Epithelial cell of proximal tubule (primary cell): ENCODE measurements around the gene ENTPD2. TPM values are rescaled to one million over a fixed set of nuclear protein-coding genes. Genes with fewer than 3 reads are reported as not detected.

Experiments used
- DNase-seq: peaks from one replicate; pipeline ENCODE4 v3.0.0-alpha.2; 2011; ENCODE audit warnings: low read depth
- H3K4me3 ChIP-seq: 2 replicates; pipeline ENCODE4 v1.5.1; 2011; ENCODE audit warnings: low read depth, mild to moderate bottlenecking, low read length
- total RNA-seq: library from RNA; depleted of rRNA; stranded (reverse); fragments of >200 nt; gene quantifications from 2 replicates; pipeline ENCODE4 v1.2.3, GENCODE V29; 2015
- TF ChIP-seq, protein P1 (sequence below): conservative IDR thresholded peaks from 2 replicates; pipeline ENCODE4 v1.5.1; 2012; ENCODE audit warnings: low read depth, mild to moderate bottlenecking, low read length

ENTPD2 gene
- total RNA-seq, 1 donor from 2014 or later: not detected

- DNase-seq: no peak
- TF ChIP-seq, protein P1, sequence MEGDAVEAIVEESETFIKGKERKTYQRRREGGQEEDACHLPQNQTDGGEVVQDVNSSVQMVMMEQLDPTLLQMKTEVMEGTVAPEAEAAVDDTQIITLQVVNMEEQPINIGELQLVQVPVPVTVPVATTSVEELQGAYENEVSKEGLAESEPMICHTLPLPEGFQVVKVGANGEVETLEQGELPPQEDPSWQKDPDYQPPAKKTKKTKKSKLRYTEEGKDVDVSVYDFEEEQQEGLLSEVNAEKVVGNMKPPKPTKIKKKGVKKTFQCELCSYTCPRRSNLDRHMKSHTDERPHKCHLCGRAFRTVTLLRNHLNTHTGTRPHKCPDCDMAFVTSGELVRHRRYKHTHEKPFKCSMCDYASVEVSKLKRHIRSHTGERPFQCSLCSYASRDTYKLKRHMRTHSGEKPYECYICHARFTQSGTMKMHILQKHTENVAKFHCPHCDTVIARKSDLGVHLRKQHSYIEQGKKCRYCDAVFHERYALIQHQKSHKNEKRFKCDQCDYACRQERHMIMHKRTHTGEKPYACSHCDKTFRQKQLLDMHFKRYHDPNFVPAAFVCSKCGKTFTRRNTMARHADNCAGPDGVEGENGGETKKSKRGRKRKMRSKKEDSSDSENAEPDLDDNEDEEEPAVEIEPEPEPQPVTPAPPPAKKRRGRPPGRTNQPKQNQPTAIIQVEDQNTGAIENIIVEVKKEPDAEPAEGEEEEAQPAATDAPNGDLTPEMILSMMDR: no peak
- no peak overlapping the region for H3K4me3 ChIP-seq
Observed at GRCh38 chr9:137001857-137002645, 51.8 kb downstream of the ENTPD2 start.

GRCh38 chr9:137000177-137000930, 53.5 kb downstream of the ENTPD2 start:
- TF ChIP-seq, protein P1: no peak
- DNase-seq: no peak
- H3K4me3 ChIP-seq: no peak overlapping the region

Other genes starting within 250 kb of the ENTPD2 start
- gene RABL6, start 246.1 kb downstream of the ENTPD2 start, total RNA-seq: 114 and 160 TPM in 2 replicates
- gene AJM1, start 211.6 kb downstream of the ENTPD2 start, total RNA-seq: 0.51 and 2.2 TPM in 2 replicates
- 101 and 114 TPM in 2 replicates for gene PHPT1, start 204.7 kb downstream of the ENTPD2 start, total RNA-seq
- 1.2 and 4.8 TPM in 2 replicates for gene MAMDC4, start 201.7 kb downstream of the ENTPD2 start, total RNA-seq
- gene EDF1, start 187.8 kb downstream of the ENTPD2 start, total RNA-seq: 403 and 419 TPM in 2 replicates
- gene TRAF2, start 167.5 kb downstream of the ENTPD2 start, total RNA-seq: 21.0 and 26.1 TPM in 2 replicates
- gene FBXW5, start 109.3 kb downstream of the ENTPD2 start, total RNA-seq: 124 and 149 TPM in 2 replicates
- gene C8G, start 108.8 kb downstream of the ENTPD2 start, total RNA-seq: not detected in 2 replicates
- 1.2 TPM in 1 of 2 replicates, not detected in the other for gene LCN12, start 101.8 kb downstream of the ENTPD2 start, total RNA-seq
- not detected in 2 replicates for gene PTGDS, start 76.6 kb downstream of the ENTPD2 start, total RNA-seq
- gene LCNL1, start 71.1 kb downstream of the ENTPD2 start, total RNA-seq: not detected in 2 replicates
- gene PAXX, start 61.6 kb downstream of the ENTPD2 start, total RNA-seq: 70.1 and 81.7 TPM in 2 replicates
- 2.2 and 2.4 TPM in 2 replicates for gene CLIC3, start 57.5 kb downstream of the ENTPD2 start, total RNA-seq
- 3.0 and 7.6 TPM in 2 replicates for gene ABCA2, start 25.8 kb downstream of the ENTPD2 start, total RNA-seq
- not detected in 2 replicates for gene FUT7, start 22.0 kb downstream of the ENTPD2 start, total RNA-seq
- gene NPDC1, start 7.9 kb downstream of the ENTPD2 start, total RNA-seq: 19.7 and 47.7 TPM in 2 replicates
- 25.6 and 51.3 TPM in 2 replicates for gene SAPCD2, start 16.5 kb upstream of the ENTPD2 start, total RNA-seq
- 2.1 and 2.2 TPM in 2 replicates for gene UAP1L1, start 23.5 kb upstream of the ENTPD2 start, total RNA-seq
- gene MAN1B1, start 32.9 kb upstream of the ENTPD2 start, total RNA-seq: 46.0 and 74.3 TPM in 2 replicates
- 66.9 and 125 TPM in 2 replicates for gene DPP7, start 60.7 kb upstream of the ENTPD2 start, total RNA-seq
- gene GRIN1, start 85.1 kb upstream of the ENTPD2 start, total RNA-seq: not detected in 2 replicates
- gene LRRC26, start 116.0 kb upstream of the ENTPD2 start, total RNA-seq: not detected in 2 replicates
- gene TMEM210, start 118.0 kb upstream of the ENTPD2 start, total RNA-seq: not detected in 2 replicates
- gene ANAPC2, start 134.5 kb upstream of the ENTPD2 start, total RNA-seq: 16.7 TPM in 2 replicates
- gene SSNA1, start 134.6 kb upstream of the ENTPD2 start, total RNA-seq: 139 and 185 TPM in 2 replicates
- 10.5 and 13.5 TPM in 2 replicates for gene TPRN, start 146.7 kb upstream of the ENTPD2 start, total RNA-seq
- 39.4 and 44.9 TPM in 2 replicates for gene TMEM203, start 151.6 kb upstream of the ENTPD2 start, total RNA-seq
- 22.0 and 26.9 TPM in 2 replicates for gene NDOR1, start 151.6 kb upstream of the ENTPD2 start, total RNA-seq
- gene RNF208, start 168.2 kb upstream of the ENTPD2 start, total RNA-seq: 0.22 and 1.5 TPM in 2 replicates
- gene CYSRT1, start 171.1 kb upstream of the ENTPD2 start, total RNA-seq: 0.17 and 0.94 TPM in 2 replicates
- not detected in 2 replicates for gene RNF224, start 173.4 kb upstream of the ENTPD2 start, total RNA-seq
- gene SLC34A3, start 176.8 kb upstream of the ENTPD2 start, total RNA-seq: 0.07 TPM in 1 of 2 replicates, not detected in the other
- 725 and 1,240 TPM in 2 replicates for gene TUBB4B, start 187.2 kb upstream of the ENTPD2 start, total RNA-seq
- not detected in 2 replicates for gene STPG3, start 197.2 kb upstream of the ENTPD2 start, total RNA-seq
- 47.7 and 71.0 TPM in 2 replicates for gene NELFB, start 201.3 kb upstream of the ENTPD2 start, total RNA-seq
- gene TOR4A, start 223.7 kb upstream of the ENTPD2 start, total RNA-seq: 48.5 and 56.1 TPM in 2 replicates
- gene NRARP, start 248.2 kb upstream of the ENTPD2 start, total RNA-seq: 2.2 and 4.9 TPM in 2 replicates